SH-SY5Y (cell line): Measurements from ENCODE around the gene KAT6B.

Experiments used
- GATA2 ChIP-seq: IDR thresholded peaks from 2 replicates; pipeline ENCODE4 v1.6.1; 2011; ENCODE audit warnings: mild to moderate bottlenecking, low read depth, low read length
- GATA3 ChIP-seq: IDR thresholded peaks from 2 replicates; pipeline ENCODE4 v1.6.1; 2011; ENCODE audit warnings: low read depth, mild to moderate bottlenecking, low read length, moderate library complexity

DNA sequence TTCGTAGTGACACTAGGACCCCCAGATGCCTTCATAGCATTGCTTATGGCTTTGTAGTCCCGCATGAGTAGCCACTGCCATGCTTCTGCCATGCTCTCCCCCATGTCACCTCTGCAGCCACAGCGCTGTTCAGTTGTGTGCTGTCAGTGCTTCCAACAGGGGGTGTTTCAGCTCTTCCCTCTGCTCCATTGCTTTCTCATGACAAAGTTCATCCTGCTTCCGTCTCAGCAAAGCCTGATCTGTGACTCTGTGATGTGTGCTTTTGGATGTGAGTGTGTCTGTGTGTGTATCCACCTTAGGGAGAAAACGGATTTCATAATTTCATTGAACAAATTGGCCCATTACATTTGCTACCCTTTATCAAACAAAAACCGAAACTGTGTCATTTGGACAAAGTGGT is 150.2 kb downstream of the KAT6B start:
- TF ChIP-seq GATA2 (no peak), GATA3 (no peak)
